ENCODE results near the gene TSFM. TPM values are rescaled to one million over a fixed set of nuclear protein-coding genes. Genes with fewer than 3 reads are reported as not detected.

Gene TSFM
- total RNA-seq, 1 experiment from 2014 or later, result 58.5 TPM

- no peak overlapping the region for H3K27ac ChIP-seq (ENCODE audit: low read depth, low read length, poor library complexity, severe bottlenecking)
Observed at GRCh38 chr12:57795354-57795753, 12.8 kb downstream of the TSFM start.

DNA sequence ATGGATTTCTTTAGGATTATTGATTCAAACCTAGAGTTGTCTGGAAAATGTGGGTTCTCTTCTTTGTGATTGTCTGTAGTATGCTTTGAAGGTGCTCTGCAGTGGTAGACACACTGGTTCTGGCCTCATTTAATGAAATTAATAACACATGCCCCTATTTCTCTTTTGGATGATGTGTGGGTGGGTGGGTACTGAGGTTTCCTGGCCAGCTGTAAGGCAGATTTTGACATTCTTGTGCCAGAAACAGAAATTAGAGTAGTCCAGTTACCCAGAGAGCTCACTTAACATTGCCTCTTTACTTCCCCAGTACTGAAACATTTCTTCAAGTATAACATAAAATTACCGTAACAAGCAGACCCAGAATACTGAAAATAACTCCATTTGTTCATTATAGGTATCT, 14.4 kb downstream of the TSFM start:
- Histone ChIP-seq H3K36me3 (ENCODE audit: insufficient read depth, low read length, poor library complexity, severe bottlenecking) (peaks cover 38% of the 10 kb centered on the region), H3K4me1 (ENCODE audit: insufficient read depth, low read length, poor library complexity, severe bottlenecking) (no peaks in the 10 kb centered on the region), H3K27me3 (replicated peaks; ENCODE audit: insufficient read depth, low read depth, low read length, poor library complexity) (no peaks in the 10 kb centered on the region), H3K9me3 (ENCODE audit: low read depth, low read length, poor library complexity, severe bottlenecking) (no peaks in the 10 kb centered on the region), H3K4me3 (ENCODE audit: low read depth, low read length, poor library complexity, severe bottlenecking) (no peak overlapping the region), H3K27ac (ENCODE audit: low read depth, low read length, poor library complexity, severe bottlenecking) (no peak overlapping the region)
- no TSS peak for BruUV-seq (replicated peaks)
- POLR2A ChIA-PET (ENCODE audit: low non-redundant PET), result no interaction called here
- intact Hi-C loops (cut with micrococcal nuclease; ENCODE audit: unreplicated experiment), result no loop called here
- CTCF ChIA-PET, result no interaction called here
- DNase-seq (ENCODE audit: low spot score), result no peak
- TF ChIP-seq EZH2 (IDR thresholded peaks at IDR 0.05; ENCODE audit: borderline replicate concordance, low read depth, low read length, poor library complexity, severe bottlenecking) (no peak), CTCF (conservative IDR thresholded peaks at IDR 0.05; ENCODE audit: low read depth, low read length) (no peak)

More at GRCh38 chr12:57795354-57795753, 12.8 kb downstream of the TSFM start:
- Histone ChIP-seq H3K27me3 (replicated peaks; ENCODE audit: insufficient read depth, low read depth, low read length, poor library complexity) (no peaks in the 10 kb centered on the region), H3K4me1 (ENCODE audit: insufficient read depth, low read length, poor library complexity, severe bottlenecking) (no peaks in the 10 kb centered on the region), H3K4me3 (ENCODE audit: low read depth, low read length, poor library complexity, severe bottlenecking) (no peak overlapping the region), H3K9me3 (ENCODE audit: low read depth, low read length, poor library complexity, severe bottlenecking) (no peaks in the 10 kb centered on the region), H3K36me3 (ENCODE audit: insufficient read depth, low read length, poor library complexity, severe bottlenecking) (peaks cover 48% of the 10 kb centered on the region)
- TF ChIP-seq CTCF (conservative IDR thresholded peaks at IDR 0.05; ENCODE audit: low read depth, low read length), result no peak
- TF ChIP-seq EZH2 (IDR thresholded peaks at IDR 0.05; ENCODE audit: borderline replicate concordance, low read depth, low read length, poor library complexity, severe bottlenecking), result no peak
- ChIA-PET POLR2A (ENCODE audit: low non-redundant PET) (no interaction called here), CTCF (no interaction called here)
- intact Hi-C loops (cut with micrococcal nuclease; ENCODE audit: unreplicated experiment), result no loop called here
- BruUV-seq (replicated peaks), result no TSS peak
- no peak for DNase-seq (ENCODE audit: low spot score)

DNA sequence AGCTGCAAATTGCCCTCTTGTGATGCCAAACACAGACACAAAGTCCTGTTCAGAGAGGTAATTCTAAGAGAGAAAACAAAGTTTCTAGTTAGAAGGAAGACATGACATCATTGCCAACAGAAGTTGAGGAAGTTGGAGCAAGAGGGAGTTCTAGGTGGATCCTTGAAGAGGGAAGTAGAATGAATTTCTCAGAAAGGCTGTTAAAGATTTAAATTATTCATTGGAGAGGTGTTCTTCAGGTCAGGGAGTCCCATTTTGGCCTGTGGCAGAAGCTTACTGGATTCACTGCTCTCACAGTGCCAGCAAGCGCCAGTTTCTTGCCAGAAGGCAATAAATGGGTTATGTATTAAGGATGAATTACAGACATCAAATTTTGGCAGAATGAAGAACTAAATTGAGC, 15.3 kb downstream of the TSFM start:
- no TSS peak for BruUV-seq (replicated peaks)
- intact Hi-C loops (cut with micrococcal nuclease; ENCODE audit: unreplicated experiment), result no loop called here
- H3K27me3 ChIP-seq (replicated peaks; ENCODE audit: insufficient read depth, low read depth, low read length, poor library complexity), result no peaks in the 10 kb centered on the region
- no peak overlapping the region for H3K27ac ChIP-seq (ENCODE audit: low read depth, low read length, poor library complexity, severe bottlenecking)
- ChIA-PET CTCF (no interaction called here), POLR2A (ENCODE audit: low non-redundant PET) (no interaction called here)
- TF ChIP-seq CTCF (conservative IDR thresholded peaks at IDR 0.05; ENCODE audit: low read depth, low read length) (no peak), EZH2 (IDR thresholded peaks at IDR 0.05; ENCODE audit: borderline replicate concordance, low read depth, low read length, poor library complexity, severe bottlenecking) (no peak)
- no peak for DNase-seq (ENCODE audit: low spot score)
- H3K4me3 ChIP-seq (ENCODE audit: low read depth, low read length, poor library complexity, severe bottlenecking), result no peak overlapping the region
- H3K9me3 ChIP-seq (ENCODE audit: low read depth, low read length, poor library complexity, severe bottlenecking), result no peaks in the 10 kb centered on the region
- peaks cover 32% of the 10 kb centered on the region for H3K36me3 ChIP-seq (ENCODE audit: insufficient read depth, low read length, poor library complexity, severe bottlenecking)
- H3K4me1 ChIP-seq (ENCODE audit: insufficient read depth, low read length, poor library complexity, severe bottlenecking), result no peaks in the 10 kb centered on the region

Measured in A673 (cell line).